Daoy (cell line): ENCODE results near the gene FBL. TPM values are rescaled to one million over a fixed set of nuclear protein-coding genes. Genes with fewer than 3 reads are reported as not detected.
"Not testable (repeated sequence)": the region's sequence is repeated elsewhere in the genome, so short reads cannot be mapped to it uniquely, and the experiment has no call there.

ENCODE experiments used
- DNase-seq: peaks from one replicate; pipeline ENCODE4 v3.0.0-alpha.2; 2015; ENCODE audit warnings: low read depth
- total RNA-seq: library from RNA; depleted of rRNA; stranded (reverse); fragments of >200 nt; shearing (Covaris generic); gene quantifications from 2 replicates; pipeline ENCODE4 v1.2.3, GENCODE V29; 2014

Gene FBL
- total RNA-seq, 1 experiment from 2014 or later, result 345 TPM

- peak; percentile 90 for DNase-seq
These were observed 21.8 kb downstream of the FBL start for GRCh38 chr19:39824143-39825092.

- no peak for DNase-seq
These were observed 22.5 kb downstream of the FBL start for GRCh38 chr19:39823686-39824085.

DNA sequence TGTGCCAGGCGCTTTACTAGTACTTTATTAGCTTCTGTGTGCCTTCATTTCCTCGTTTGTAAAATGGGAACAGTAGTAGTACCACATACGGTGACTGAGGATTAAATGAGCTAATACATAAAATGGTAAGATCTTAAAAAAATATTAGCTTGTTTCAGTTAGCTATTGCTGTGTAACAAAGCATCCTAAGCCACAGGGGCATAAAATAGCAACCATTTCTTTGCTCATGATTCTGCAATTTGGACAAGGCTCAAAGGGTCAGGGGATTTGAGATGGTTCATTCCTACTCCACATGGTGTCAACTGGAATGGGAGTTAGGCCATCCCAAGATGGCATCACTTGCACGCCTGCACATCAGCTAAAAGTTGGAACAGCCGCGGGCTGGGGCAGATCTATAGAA lies 25.5 kb downstream of the FBL start:
- DNase-seq, result no peak

DNA sequence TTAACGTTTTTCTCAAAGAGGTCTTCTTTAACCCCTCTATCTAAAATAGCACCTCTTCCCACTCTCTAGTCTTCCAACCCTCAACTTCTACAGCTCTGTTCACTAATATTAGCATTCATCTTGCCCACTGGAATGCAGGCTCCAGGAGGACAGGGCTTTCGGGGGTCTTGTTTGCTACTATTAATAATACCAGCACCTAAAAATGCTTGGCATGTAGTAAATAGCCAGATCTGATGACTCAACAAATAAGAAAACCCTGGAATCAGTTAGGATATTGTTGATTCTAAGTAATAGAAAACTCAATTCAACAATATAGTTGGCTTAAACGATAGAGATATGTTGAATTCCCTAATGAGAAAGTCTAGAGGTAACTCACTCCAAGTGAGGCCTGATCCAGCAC lies 26.4 kb downstream of the FBL start:
- no peak for DNase-seq

- no peak for DNase-seq
These were observed 27.5 kb downstream of the FBL start for GRCh38 chr19:39818626-39819097.

DNA sequence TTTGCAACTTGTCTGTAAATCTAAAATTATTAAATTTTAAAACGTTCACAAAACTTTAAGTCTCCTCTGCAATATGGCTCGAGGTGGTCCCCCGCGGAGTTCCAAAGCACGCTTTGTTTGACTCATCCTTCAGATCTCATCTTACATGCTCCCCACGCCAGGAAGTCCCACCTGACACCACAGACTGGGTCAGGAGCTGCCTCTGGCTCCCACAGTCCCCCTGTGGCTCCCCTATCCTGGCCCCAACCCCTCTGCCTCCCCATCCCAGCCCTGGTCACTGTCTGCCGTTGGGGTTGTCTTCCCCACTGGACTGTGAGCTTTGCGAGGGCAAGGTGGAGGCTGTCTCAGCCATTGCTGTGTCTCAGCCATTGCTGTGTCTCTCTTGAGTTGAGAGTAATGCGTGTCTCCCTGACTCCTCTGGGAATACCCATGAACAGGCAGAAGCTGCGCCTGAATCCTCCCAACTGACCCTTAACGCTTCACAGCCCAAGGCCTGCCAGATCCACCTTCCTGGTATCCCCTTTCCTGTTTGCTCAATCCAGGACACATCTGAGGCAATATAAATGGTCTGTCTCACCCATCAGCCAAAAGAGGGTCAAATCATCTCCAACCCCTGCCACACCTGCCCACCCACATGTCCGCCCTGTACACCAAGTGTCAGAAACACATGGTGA lies 28.2 kb downstream of the FBL start:
- DNase-seq, result no peak

GRCh38 chr19:39816287-39817048 lies 29.7 kb downstream of the FBL start:
- DNase-seq, result no peak

DNA sequence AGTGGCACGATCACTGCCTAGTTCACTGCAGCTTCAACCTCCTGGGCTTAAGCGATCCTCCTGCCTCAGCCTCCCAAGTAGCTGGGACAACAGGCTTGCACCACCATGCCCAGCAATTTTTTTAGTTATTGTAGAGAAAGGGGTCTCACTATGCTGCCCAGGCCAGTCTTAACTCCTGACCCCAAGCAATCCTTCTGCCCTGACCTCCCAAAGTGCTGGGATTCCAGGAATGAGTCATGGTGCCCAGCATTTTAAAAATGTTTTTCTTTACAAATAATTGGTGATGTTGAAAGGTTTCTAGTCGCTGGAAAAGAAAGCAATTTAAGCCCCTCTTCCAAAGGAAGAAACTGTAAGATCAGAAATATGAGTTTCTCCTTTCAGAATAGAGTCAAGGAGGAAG lies 31.6 kb downstream of the FBL start:
- DNase-seq, result no peak

GRCh38 chr19:39814111-39814510 lies 32.1 kb downstream of the FBL start:
- DNase-seq, result not testable (repeated sequence)

GRCh38 chr19:39813264-39813993 lies 32.8 kb downstream of the FBL start:
- no peak for DNase-seq

DNA sequence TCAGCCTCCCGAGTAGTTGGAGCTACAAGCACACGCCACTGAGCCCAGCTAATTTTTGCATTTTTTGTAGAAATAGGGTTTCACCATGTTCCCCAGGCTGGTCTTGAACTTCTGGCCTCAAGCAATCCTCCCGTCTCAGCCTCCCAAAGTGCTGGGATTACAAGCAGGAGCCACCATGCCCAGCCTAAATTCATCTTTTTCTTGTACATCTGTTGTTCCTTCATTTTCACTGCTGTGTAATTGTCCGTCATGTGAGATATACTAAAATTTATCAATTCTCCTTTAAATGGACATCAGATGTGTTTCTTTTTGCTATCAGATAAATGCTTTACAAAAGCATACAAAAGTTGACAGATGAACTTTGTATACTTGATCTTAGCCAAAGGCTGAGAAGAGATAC lies 35.1 kb downstream of the FBL start:
- DNase-seq, result no peak

DNA sequence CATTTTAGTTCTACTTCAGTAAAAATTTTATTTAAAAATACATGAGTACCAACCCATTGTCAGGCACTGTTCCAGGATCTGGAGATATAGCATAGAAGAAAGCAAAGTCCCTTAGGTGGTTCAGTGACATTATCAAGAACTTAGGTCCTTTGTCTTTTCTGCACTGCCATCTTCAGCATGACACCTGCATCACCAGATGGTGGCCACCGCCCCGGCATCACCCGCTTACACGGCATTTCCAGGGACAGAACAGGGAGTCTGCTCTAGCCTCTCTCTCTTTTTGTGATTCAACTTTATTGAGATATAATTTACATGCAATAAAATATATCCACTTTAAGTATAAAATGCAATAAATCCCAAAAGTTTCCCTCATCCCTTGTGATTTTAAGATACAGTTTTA lies 35.8 kb downstream of the FBL start:
- DNase-seq, result no peak

GRCh38 chr19:39809368-39809767 lies 36.8 kb downstream of the FBL start:
- no peak for DNase-seq

- not testable (repeated sequence) for DNase-seq
These were observed 37.5 kb downstream of the FBL start for GRCh38 chr19:39808688-39809087.

DNA sequence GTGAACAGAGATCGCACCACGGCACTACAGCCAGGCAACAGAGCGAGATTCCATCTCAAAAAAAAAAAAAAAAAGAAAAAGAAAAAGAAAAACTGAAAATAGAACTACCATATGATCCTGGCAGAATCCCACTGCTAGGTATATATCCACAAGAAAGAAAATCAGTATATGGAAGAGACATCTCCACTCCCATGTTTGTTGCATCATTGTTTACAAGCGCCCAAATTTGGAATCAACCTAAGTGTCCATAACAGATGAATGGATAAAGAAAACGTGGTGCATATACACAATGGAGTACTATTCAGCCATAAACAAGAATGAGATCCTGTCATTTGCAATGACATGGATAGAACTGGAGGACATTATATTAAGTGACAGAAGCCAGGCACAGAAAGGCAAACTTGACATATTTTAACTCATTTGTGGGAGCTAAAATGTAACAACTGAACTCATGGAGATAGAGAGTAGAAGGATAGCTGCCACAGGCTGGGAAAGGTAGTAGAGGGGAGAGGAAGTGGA lies 38.3 kb downstream of the FBL start:
- no peak for DNase-seq

DNA sequence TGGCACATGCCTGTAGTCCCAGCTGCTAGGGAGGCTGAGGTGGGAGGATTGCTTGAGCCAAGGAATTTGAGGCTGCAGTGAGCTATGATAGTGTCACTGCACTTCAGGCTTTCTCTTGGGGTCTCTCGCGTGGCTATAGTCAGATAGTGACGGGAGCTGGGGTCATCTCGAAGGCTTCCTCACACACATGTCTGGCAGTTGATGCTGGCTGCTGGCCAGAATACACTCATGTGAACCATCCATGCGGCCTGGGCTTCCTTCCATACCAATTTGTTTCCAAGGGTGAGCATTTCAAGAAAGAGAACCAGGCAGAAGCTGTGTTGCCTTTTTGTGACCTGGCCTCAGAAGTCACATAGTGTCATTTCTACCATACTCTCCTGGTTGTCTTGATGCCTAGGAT lies 41.1 kb downstream of the FBL start:
- DNase-seq, result peak; percentile 26

- DNase-seq, result no peak
These were observed 43.2 kb downstream of the FBL start for GRCh38 chr19:39802958-39803357.

GRCh38 chr19:39797083-39797482 lies 49.1 kb downstream of the FBL start:
- no peak for DNase-seq

GRCh38 chr19:39796000-39796498 lies 50.1 kb downstream of the FBL start:
- DNase-seq, result no peak

DNA sequence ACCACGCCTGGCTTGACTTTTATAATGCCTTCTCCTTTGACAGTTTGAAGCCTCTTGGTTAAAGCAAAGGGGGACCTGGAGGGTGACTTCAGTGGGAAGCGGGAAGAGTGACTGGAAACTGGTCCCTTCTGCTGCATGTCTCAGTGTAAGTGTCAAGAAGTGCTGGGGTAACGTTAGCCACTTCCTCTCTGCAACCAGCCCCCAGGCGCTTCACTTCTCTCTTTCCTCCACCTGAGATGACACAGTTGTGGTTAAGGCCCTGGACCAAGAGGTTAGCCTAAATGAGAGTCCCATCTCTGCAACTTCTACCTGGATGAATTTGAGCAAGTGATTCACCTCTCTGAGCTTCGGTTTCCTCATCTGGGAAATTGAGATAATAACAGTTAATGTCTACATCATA lies 51.2 kb downstream of the FBL start:
- DNase-seq, result no peak

- peak; percentile 83 for DNase-seq
These were observed 53.1 kb downstream of the FBL start for GRCh38 chr19:39792999-39793546.
